Ishikawa (cell line): Measurements from ENCODE around the gene ZNF423.

ENCODE experiments used
- CEBPB ChIP-seq: IDR thresholded peaks from 2 replicates; pipeline ENCODE4 v1.6.1; 2012
- CREB1 ChIP-seq: IDR thresholded peaks from 2 replicates; pipeline ENCODE4 v1.6.1; 2012; ENCODE audit warnings: low read depth
- EGR1 ChIP-seq: IDR thresholded peaks from 2 replicates; pipeline ENCODE4 v1.6.1; 2012
- EP300 ChIP-seq: IDR thresholded peaks from 2 replicates; pipeline ENCODE4 v1.6.1; 2012; ENCODE audit warnings: borderline replicate concordance
- MAX ChIP-seq: IDR thresholded peaks from 2 replicates; pipeline ENCODE4 v1.6.1; 2012
- NFIC ChIP-seq: IDR thresholded peaks from 2 replicates; pipeline ENCODE4 v1.6.1; 2012
- RAD21 ChIP-seq: IDR thresholded peaks from 2 replicates; pipeline ENCODE4 v1.6.1; 2012; ENCODE audit warnings: low read depth
- TAF1 ChIP-seq: IDR thresholded peaks from 2 replicates; pipeline ENCODE4 v1.6.1; 2012; ENCODE audit warnings: low read depth, mild to moderate bottlenecking
- YY1 ChIP-seq: IDR thresholded peaks from 2 replicates; pipeline ENCODE4 v1.6.1; 2012; ENCODE audit warnings: low read depth
- TF ChIP-seq, protein P1 (sequence below): IDR thresholded peaks from 2 replicates; pipeline ENCODE4 v1.6.1; 2012; ENCODE audit warnings: low read depth, mild to moderate bottlenecking

GRCh38 chr16:49519741-49520140 lies 336.2 kb downstream of the ZNF423 start:
- TF ChIP-seq TAF1 (no peak), EP300 (no peak), MAX (no peak), CREB1 (no peak), YY1 (no peak), NFIC (no peak), EGR1 (no peak), CEBPB (no peak), RAD21 (no peak)
- TF ChIP-seq, protein P1, sequence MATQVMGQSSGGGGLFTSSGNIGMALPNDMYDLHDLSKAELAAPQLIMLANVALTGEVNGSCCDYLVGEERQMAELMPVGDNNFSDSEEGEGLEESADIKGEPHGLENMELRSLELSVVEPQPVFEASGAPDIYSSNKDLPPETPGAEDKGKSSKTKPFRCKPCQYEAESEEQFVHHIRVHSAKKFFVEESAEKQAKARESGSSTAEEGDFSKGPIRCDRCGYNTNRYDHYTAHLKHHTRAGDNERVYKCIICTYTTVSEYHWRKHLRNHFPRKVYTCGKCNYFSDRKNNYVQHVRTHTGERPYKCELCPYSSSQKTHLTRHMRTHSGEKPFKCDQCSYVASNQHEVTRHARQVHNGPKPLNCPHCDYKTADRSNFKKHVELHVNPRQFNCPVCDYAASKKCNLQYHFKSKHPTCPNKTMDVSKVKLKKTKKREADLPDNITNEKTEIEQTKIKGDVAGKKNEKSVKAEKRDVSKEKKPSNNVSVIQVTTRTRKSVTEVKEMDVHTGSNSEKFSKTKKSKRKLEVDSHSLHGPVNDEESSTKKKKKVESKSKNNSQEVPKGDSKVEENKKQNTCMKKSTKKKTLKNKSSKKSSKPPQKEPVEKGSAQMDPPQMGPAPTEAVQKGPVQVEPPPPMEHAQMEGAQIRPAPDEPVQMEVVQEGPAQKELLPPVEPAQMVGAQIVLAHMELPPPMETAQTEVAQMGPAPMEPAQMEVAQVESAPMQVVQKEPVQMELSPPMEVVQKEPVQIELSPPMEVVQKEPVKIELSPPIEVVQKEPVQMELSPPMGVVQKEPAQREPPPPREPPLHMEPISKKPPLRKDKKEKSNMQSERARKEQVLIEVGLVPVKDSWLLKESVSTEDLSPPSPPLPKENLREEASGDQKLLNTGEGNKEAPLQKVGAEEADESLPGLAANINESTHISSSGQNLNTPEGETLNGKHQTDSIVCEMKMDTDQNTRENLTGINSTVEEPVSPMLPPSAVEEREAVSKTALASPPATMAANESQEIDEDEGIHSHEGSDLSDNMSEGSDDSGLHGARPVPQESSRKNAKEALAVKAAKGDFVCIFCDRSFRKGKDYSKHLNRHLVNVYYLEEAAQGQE: no peak
